HCT116 (cell line): ENCODE measurements around the gene PIK3CD. TPM values are rescaled to one million over a fixed set of nuclear protein-coding genes. Genes with fewer than 3 reads are reported as not detected.

Source experiments
- ATAC-seq: fragments of 200-7000 bp; cut with Tn5 transposase; 2 replicates; pipeline ENCODE4 v1.9.1; 2020; ENCODE audit warnings: mild to moderate bottlenecking, moderate library complexity
- BruUV-seq: library from RNA; stranded (reverse); fragments of 400-500 nt; replicated peaks from 2 replicates; lab custom pipeline; 2021; lab: Mats Ljungman, UMichigan
- CTCF ChIA-PET: fragments of 300-600 bp; sonication (Branson Sonifier 250); formaldehyde crosslinking; loops from one replicate; lab custom pipeline; 2021; ENCODE audit warnings: antibody characterized with exemption; lab: Charles Lee
- POLR2A ChIA-PET: fragments of 300-600, 350-600 bp; sonication (Branson Sonifier 250); formaldehyde crosslinking; loops from one replicate; lab custom pipeline; 2021; ENCODE audit warnings: antibody characterized with exemption; lab: Charles Lee
- RAD21 ChIA-PET, 2 experiments: fragments of 300-600 bp; sonication (Branson Sonifier 250); formaldehyde crosslinking; loops; one replicate each; lab custom pipeline; 2023; ENCODE audit warnings: low total read pairs in 2 of 2; ENCODE audit not compliant: uncharacterized antibody in 2 of 2, unreplicated experiment in 2 of 2, low non-redundant PET in 1 of 2; lab: Charles Lee
- DNase-seq: peaks from one replicate; pipeline ENCODE4 v3.0.0-alpha.2; 2010; ENCODE audit warnings: low read depth, low spot score
- H2AFZ ChIP-seq: fragments of 200-600 bp; shearing (Covaris generic), sonication (generic); 2 replicates; pipeline ENCODE4 v1.6.1; 2017; ENCODE audit warnings: low read depth, mixed run types, mixed read lengths, antibody characterized with exemption, low read length; ENCODE audit not compliant: poor library complexity, severe bottlenecking
- H3K27ac ChIP-seq: 2 replicates; pipeline ENCODE4 v1.5.1; 2012; ENCODE audit warnings: low read depth, low read length
- H3K27me3 ChIP-seq: fragments of 200-600 bp; sonication (generic); 2 replicates; pipeline ENCODE4 v1.6.1; 2016; ENCODE audit warnings: mixed run types, low read length, mixed read lengths; ENCODE audit not compliant: insufficient read depth
- H3K36me3 ChIP-seq, 2 experiments: fragments of 200-500 bp in 1 of 2; fragments of 200-600 bp in 1 of 2; sonication (Bioruptor generic) in 1 of 2; sonication (generic) in 1 of 2; 2 replicates each; pipeline versions ENCODE4 v1.5.1 to v1.6.1; 2014 to 2016; ENCODE audit warnings: low read length in 2 of 2, inconsistent platforms in 1 of 2, mixed read lengths in 1 of 2, mixed run types in 1 of 2; ENCODE audit not compliant: insufficient read depth in 2 of 2, control insufficient read depth in 1 of 2
- H3K4me1 ChIP-seq, 2 experiments: fragments of 200-600 bp in 1 of 2; sonication (generic) in 1 of 2; 2 replicates each; pipeline versions ENCODE4 v1.5.1 to v1.6.1; 2012 to 2017; ENCODE audit warnings: low read length in 2 of 2, inconsistent platforms in 1 of 2, mild to moderate bottlenecking in 1 of 2, mixed read lengths in 1 of 2, mixed run types in 1 of 2, moderate library complexity in 1 of 2; ENCODE audit not compliant: insufficient read depth in 2 of 2, control insufficient read depth in 1 of 2
- H3K4me2 ChIP-seq: fragments of 200-600 bp; sonication (generic); 2 replicates; pipeline ENCODE4 v1.6.1; 2017; ENCODE audit warnings: mixed run types, low read length, mixed read lengths
- H3K4me3 ChIP-seq, 2 experiments: fragments of 200-600 bp in 1 of 2; sonication (generic) in 1 of 2; replicated peaks in 1 of 2; 2 replicates each; pipeline ENCODE4 v1.5.1; 2011 to 2016; ENCODE audit warnings: low read length in 2 of 2, control low read depth in 1 of 2, low read depth in 1 of 2, mild to moderate bottlenecking in 1 of 2, mixed read lengths in 1 of 2, mixed run types in 1 of 2
- H3K79me2 ChIP-seq: fragments of 200-600 bp; sonication (generic); 2 replicates; pipeline ENCODE4 v1.6.1; 2017; ENCODE audit warnings: mild to moderate bottlenecking, mixed run types, low read length, moderate library complexity, mixed read lengths; ENCODE audit not compliant: insufficient read depth
- H3K9ac ChIP-seq: fragments of 200-600 bp; sonication (generic); 2 replicates; pipeline ENCODE4 v1.6.1; 2016; ENCODE audit warnings: low read length, mixed read lengths
- H3K9me2 ChIP-seq: fragments of 200-600 bp; sonication (generic), shearing (Covaris generic); 2 replicates; pipeline ENCODE4 v1.6.1; 2017; ENCODE audit warnings: mixed run types, mild to moderate bottlenecking, moderate library complexity; ENCODE audit not compliant: insufficient read depth
- H3K9me3 ChIP-seq, 2 experiments: fragments of 200-500 bp in 1 of 2; fragments of 200-600 bp in 1 of 2; sonication (Bioruptor generic) in 1 of 2; sonication (generic) in 1 of 2; 2 replicates each; pipeline ENCODE4 v1.6.1; 2014 to 2017; ENCODE audit warnings: low read length in 2 of 2, mixed read lengths in 2 of 2, inconsistent platforms in 1 of 2, low read depth in 1 of 2, mild to moderate bottlenecking in 1 of 2, mixed run types in 1 of 2, moderate library complexity in 1 of 2; ENCODE audit not compliant: control insufficient read depth in 1 of 2, insufficient read depth in 1 of 2
- H4K20me1 ChIP-seq: fragments of 200-600 bp; sonication (generic), shearing (Covaris generic); 2 replicates; pipeline ENCODE4 v1.6.1; 2017; ENCODE audit warnings: mixed run types, mild to moderate bottlenecking, moderate library complexity; ENCODE audit not compliant: insufficient read depth
- ATF3 ChIP-seq: IDR thresholded peaks from 2 replicates; pipeline ENCODE4 v1.6.1; 2012
- EGR1 ChIP-seq: IDR thresholded peaks from 2 replicates; pipeline ENCODE4 v1.6.1; 2012; ENCODE audit warnings: low read depth
- EZH2phosphoT487 ChIP-seq: fragments of 200-600 bp; IDR thresholded peaks from 2 replicates; pipeline ENCODE4 v1.6.1; 2018; ENCODE audit warnings: antibody characterized with exemption, borderline replicate concordance
- SIN3A ChIP-seq: IDR thresholded peaks from 2 replicates; pipeline ENCODE4 v1.6.1; 2012; ENCODE audit warnings: low read depth
- TCF7L2 ChIP-seq: IDR thresholded peaks from 2 replicates; pipeline ENCODE4 v1.7.0; 2011; ENCODE audit warnings: borderline replicate concordance, inconsistent platforms; ENCODE audit not compliant: insufficient read depth, insufficient read length; ENCODE audit errors: extremely low read depth
- YY1 ChIP-seq: IDR thresholded peaks from 2 replicates; pipeline ENCODE4 v1.6.1; 2011; ENCODE audit warnings: low read length, low read depth, moderate library complexity, mild to moderate bottlenecking; ENCODE audit not compliant: insufficient replicate concordance; ENCODE audit errors: extremely low read depth
- ZBTB33 ChIP-seq: IDR thresholded peaks from 2 replicates; pipeline ENCODE4 v1.6.1; 2011; ENCODE audit warnings: mild to moderate bottlenecking, low read length, moderate library complexity; ENCODE audit not compliant: insufficient replicate concordance; ENCODE audit errors: extremely low read depth
- ZFX ChIP-seq: fragments of 450-650 bp; IDR thresholded peaks from 2 replicates; pipeline ENCODE4 v1.6.1; 2017
- intact Hi-C: fragments of 100-400 bp; cut with micrococcal nuclease; formaldehyde crosslinking; loops from 2 replicates; pipeline ENCODE4 v1.10.0; 2022
- total RNA-seq: library from RNA; stranded (reverse); gene quantifications from one replicate; pipeline ENCODE4 v1.2.1, GENCODE V29; 2021; ENCODE audit not compliant: unreplicated experiment

The PIK3CD gene
- total RNA-seq, 1 experiment from 2014 or later: 9.2 TPM

- intact Hi-C loops: no loop called here
- peaks cover 29 to 56% of the 10 kb centered on the region in 2 experiments for H3K36me3 ChIP-seq
Measured at GRCh38 chr1:9737057-9737456, 85.5 kb downstream of the PIK3CD start.

More at GRCh38 chr1:9737057-9737456, 85.5 kb downstream of the PIK3CD start:
- Histone ChIP-seq H3K9ac (no peak overlapping the region), H3K4me2 (no peak overlapping the region), H3K9me2 (no peaks in the 10 kb centered on the region), H3K4me3 (no peak overlapping the region), H3K79me2 (no peaks in the 10 kb centered on the region), H3K4me1 (no peaks in the 10 kb centered on the region), H3K27ac (no peak overlapping the region), H2AFZ (no peak overlapping the region), H3K27me3 (no peaks in the 10 kb centered on the region), H4K20me1 (no peaks in the 10 kb centered on the region), H3K9me3 (no peaks in the 10 kb centered on the region)
- DNase-seq (no peak), ATAC-seq (no peak)
- ChIA-PET POLR2A (no interaction called here), RAD21 (no interaction called here), CTCF (no interaction called here)
- BruUV-seq: no TSS peak
- TF ChIP-seq TCF7L2 (no peak), EGR1 (no peak), ZFX (no peak), EZH2phosphoT487 (no peak), YY1 (no peak), ATF3 (no peak), SIN3A (no peak), ZBTB33 (no peak)
